AG04449 (cell line): ENCODE measurements around the gene SNAI1.

ENCODE experiments used
- CTCF ChIA-PET: fragments of 350-600 bp; formaldehyde crosslinking; extraction: SDS; loops from one replicate; lab custom pipeline; 2021; ENCODE audit warnings: antibody characterized with exemption; lab: Yijun Ruan, JAX
- POLR2A ChIA-PET: fragments of 400-600, 350-600 bp; formaldehyde crosslinking; extraction: SDS; loops from one replicate; lab custom pipeline; 2020; ENCODE audit warnings: antibody characterized with exemption, inconsistent platforms; lab: Yijun Ruan, JAX
- DNase-seq: peaks from one replicate; pipeline ENCODE4 v3.0.0-alpha.2; 2010; ENCODE audit warnings: low read depth, low spot score
- H3K4me3 ChIP-seq: 2 replicates; pipeline ENCODE4 v1.5.1; 2011; ENCODE audit warnings: low read depth, mild to moderate bottlenecking, control low read depth, low read length
- CTCF ChIP-seq: IDR thresholded peaks from one replicate; pipeline ENCODE4 v1.5.1; 2011; ENCODE audit warnings: mild to moderate bottlenecking, moderate library complexity, low read length, control low read depth, inconsistent platforms; ENCODE audit not compliant: insufficient read depth; ENCODE audit errors: missing control alignments

The SNAI1 gene

DNA sequence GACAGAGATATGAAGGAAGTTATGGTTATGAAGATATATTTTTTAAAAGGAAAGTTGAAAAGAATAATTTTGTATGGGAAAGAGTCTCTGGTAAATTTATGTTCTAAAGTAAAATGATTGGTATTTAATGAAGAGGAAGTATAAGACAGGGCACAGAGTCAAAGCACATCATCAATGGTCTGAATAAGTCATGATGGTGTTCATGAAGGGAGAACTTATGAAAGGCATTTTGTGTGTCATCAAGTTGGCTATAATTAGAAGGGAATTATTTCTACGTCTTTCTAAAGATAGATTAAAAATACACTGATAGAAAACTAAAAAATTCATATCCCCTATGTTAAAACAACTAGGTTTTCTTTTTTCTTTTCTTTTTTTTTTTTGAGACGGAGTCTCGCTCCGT, 21.4 kb upstream of the SNAI1 start:
- POLR2A ChIA-PET = no interaction called here
- no peak for DNase-seq
- TF ChIP-seq CTCF = no peak
- CTCF ChIA-PET = interaction anchor here (1.6 to 12.8 kb wide), 2 partner anchors 16 to 110 kb away, joined by 3 to 147 read pairs; no protein-coding TSS in a partner anchor
- no peak overlapping the region for H3K4me3 ChIP-seq

GRCh38 chr20:49964964-49965780, 17.6 kb upstream of the SNAI1 start:
- ChIA-PET CTCF (interaction anchor here (0.6 to 12.8 kb wide), 15 partner anchors 12 to 355 kb away, joined by 3 to 147 read pairs (median 5); no protein-coding TSS in a partner anchor), POLR2A (no interaction called here)
- peak; percentile 57 for TF ChIP-seq CTCF
- DNase-seq = no peak
- no peak overlapping the region for H3K4me3 ChIP-seq

- no peak overlapping the region for H3K4me3 ChIP-seq
- no peak for TF ChIP-seq CTCF
- ChIA-PET POLR2A (no interaction called here), CTCF (interaction anchor here (1.0 to 12.8 kb wide), 10 partner anchors 11 to 355 kb away, joined by 3 to 147 read pairs (median 6); no protein-coding TSS in a partner anchor)
- no peak for DNase-seq
Measured at GRCh38 chr20:49965781-49966305, 16.9 kb upstream of the SNAI1 start.

DNA sequence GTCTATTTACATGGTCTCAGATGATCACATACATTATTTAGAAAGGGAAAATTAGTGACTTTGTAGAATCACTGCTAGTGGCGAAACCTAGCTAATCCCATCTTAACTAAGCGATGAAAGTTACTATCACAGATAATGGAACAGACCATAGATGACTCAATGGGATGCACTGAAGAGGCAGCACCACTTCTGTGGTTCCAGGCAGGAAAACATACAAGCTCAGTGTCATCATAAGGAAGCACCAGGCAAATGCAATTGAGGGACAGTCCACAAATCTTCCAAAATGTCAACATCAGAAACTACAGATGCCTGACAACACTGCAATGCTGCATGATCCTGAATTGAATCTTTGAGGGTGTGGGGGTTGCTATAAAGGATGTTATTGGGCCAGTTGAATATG, 15.9 kb upstream of the SNAI1 start:
- POLR2A ChIA-PET = no interaction called here

GRCh38 chr20:49969234-49969633, 13.5 kb upstream of the SNAI1 start:
- POLR2A ChIA-PET = no interaction called here
- CTCF ChIA-PET = interaction anchor here (1.2 to 12.8 kb wide), 3 partner anchors 8 to 101 kb away, joined by 3 to 147 read pairs (median 66); no protein-coding TSS in a partner anchor
- TF ChIP-seq CTCF = no peak
- no peak overlapping the region for H3K4me3 ChIP-seq
- no peak for DNase-seq

More for the DNA sequence above, 15.9 kb upstream of the SNAI1 start:
- TF ChIP-seq CTCF = no peak
- no peak for DNase-seq
- no peak overlapping the region for H3K4me3 ChIP-seq
- CTCF ChIA-PET = interaction anchor here (1.1 to 12.8 kb wide), 4 partner anchors 10 to 203 kb away, joined by 6 to 147 read pairs (median 36); no protein-coding TSS in a partner anchor

DNA sequence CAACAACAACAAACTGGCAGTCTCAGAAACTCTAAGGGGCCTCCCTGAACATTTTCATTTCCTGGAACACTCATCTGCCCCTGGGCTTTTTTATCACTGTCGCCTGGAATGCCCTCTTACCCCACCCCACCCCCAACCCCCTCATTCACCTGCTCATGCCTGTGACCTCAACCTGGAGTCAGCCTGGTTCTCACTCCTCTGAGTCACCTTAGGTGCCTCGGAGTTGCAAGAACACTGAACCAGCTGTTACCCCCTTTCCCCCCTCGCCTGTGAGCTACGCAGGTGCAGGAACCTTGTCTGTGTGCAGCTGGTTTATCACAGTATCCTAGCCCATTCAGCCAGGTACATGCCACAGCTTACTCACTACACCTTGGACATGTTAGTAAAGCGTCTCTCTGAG, 12.8 kb upstream of the SNAI1 start:
- H3K4me3 ChIP-seq = no peak overlapping the region
- TF ChIP-seq CTCF = no peak
- ChIA-PET CTCF (interaction anchor here (0.6 to 12.8 kb wide), 4 partner anchors 7 to 100 kb away, joined by 3 to 147 read pairs (median 34); no protein-coding TSS in a partner anchor), POLR2A (no interaction called here)
- DNase-seq = no peak
